IPS DF 6.9 (cell line): ENCODE data around the gene RPL3.

Source experiments
- DNase-seq: peaks from one replicate; pipeline ENCODE4 v3.0.0-alpha.2; 2013; ENCODE audit warnings: low read depth, low spot score
- H3K27ac ChIP-seq: one replicate; pipeline ENCODE4 v1.5.1; 2013; ENCODE audit warnings: low read length, control low read depth
- H3K27me3 ChIP-seq: 2 replicates; pipeline ENCODE4 v1.6.1; 2013; ENCODE audit warnings: mild to moderate bottlenecking, low read length; ENCODE audit not compliant: control insufficient read depth, insufficient read depth
- H3K36me3 ChIP-seq: 2 replicates; pipeline ENCODE4 v1.6.1; 2013; ENCODE audit warnings: low read length; ENCODE audit not compliant: control insufficient read depth, insufficient read depth
- H3K4me1 ChIP-seq: 2 replicates; pipeline ENCODE4 v1.6.1; 2013; ENCODE audit warnings: low read length; ENCODE audit not compliant: control insufficient read depth, insufficient read depth
- H3K4me3 ChIP-seq: 2 replicates; pipeline ENCODE4 v1.5.1; 2013; ENCODE audit warnings: mild to moderate bottlenecking, low read length
- H3K9me3 ChIP-seq: 2 replicates; pipeline ENCODE4 v1.6.1; 2013; ENCODE audit warnings: low read length, inconsistent platforms; ENCODE audit not compliant: control insufficient read depth, insufficient read depth
- WGBS: extraction: QIAGEN DNeasy Blood & Tissue Kit; methylation state at CpG from one replicate; pipeline ENCODE4 v1.1.7; 2013; ENCODE audit warnings: mixed read lengths, missing lambda C conversion rate; ENCODE audit not compliant: insufficient read length, insufficient coverage; 5-methylcytosine and 5-hydroxymethylcytosine counted together

Gene RPL3

DNA sequence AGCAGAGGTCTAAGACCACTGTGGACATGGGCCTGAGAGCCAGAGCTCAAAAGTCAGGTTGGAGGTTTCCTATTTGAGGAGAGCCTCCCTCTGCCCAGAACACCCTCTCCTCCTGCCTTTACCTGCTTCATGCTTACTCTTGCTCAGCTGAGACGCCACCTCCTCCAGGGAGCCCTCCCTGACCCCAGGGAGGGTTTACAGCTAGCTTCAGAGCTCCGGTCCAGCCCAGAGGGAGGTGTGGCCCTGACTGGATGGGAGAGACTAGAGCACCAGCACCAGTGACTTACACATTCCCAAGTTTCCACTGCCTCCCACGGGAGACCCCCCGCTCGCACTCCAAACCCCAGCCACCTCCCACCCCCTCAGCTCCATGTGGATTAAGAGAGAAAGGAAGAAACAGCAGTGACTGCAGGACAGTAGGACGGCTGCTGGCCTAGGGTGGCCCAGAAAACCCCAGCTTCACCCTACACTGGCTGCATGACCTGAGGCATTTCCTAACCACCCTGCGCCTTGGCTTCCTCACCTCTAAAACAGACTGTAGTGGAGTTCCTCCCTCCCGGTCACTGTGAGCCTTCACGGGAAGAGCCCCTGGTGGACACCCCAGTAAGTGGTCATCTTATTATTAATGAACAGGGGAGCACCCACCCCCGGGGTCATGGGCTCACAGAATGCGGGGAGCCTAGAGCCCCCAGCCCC lies 50.2 kb downstream of the RPL3 start:
- H3K4me3 ChIP-seq: no peak overlapping the region
- H3K27ac ChIP-seq: no peak overlapping the region
- WGBS: no CpG with 5 or more reads among the region's 11 CpGs
- no peaks in the 10 kb centered on the region for H3K9me3 ChIP-seq
- no peaks in the 10 kb centered on the region for H3K27me3 ChIP-seq
- H3K36me3 ChIP-seq: no peaks in the 10 kb centered on the region
- no peaks in the 10 kb centered on the region for H3K4me1 ChIP-seq
- no peak for DNase-seq

- H3K36me3 ChIP-seq: no peaks in the 10 kb centered on the region
- WGBS: no CpG with 5 or more reads among the region's 7 CpGs
- no peak overlapping the region for H3K4me3 ChIP-seq
- no peak for DNase-seq
- H3K27me3 ChIP-seq: no peaks in the 10 kb centered on the region
- H3K9me3 ChIP-seq: no peaks in the 10 kb centered on the region
- no peaks in the 10 kb centered on the region for H3K4me1 ChIP-seq
- H3K27ac ChIP-seq: no peak overlapping the region
Observed at GRCh38 chr22:39268645-39269044, 50.8 kb downstream of the RPL3 start.

DNA sequence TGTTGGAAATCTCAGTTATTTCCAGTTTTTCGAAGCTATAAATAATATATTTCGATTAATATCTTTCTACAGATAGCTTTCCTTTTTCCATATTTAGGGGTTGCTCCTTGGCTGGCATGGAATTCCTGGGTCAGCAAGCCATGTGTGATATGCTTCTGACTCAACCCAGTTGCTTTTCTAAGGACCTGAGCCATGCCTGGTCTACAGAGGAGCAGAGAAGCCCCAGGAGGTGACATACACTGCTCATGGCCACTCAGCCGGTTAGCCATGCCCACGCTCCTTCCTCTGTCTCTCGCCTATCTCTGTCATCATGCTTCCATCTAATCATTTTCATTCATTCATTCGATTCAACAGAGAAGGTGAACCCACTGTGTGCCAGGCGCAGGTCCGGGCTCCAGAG lies 51.4 kb downstream of the RPL3 start:
- DNase-seq: no peak
- Histone ChIP-seq H3K27ac (no peak overlapping the region), H3K9me3 (no peaks in the 10 kb centered on the region), H3K4me3 (no peak overlapping the region), H3K4me1 (no peaks in the 10 kb centered on the region), H3K36me3 (no peaks in the 10 kb centered on the region), H3K27me3 (no peaks in the 10 kb centered on the region)
- 100% methylated on average over 2 of the region's 8 CpGs for WGBS

DNA sequence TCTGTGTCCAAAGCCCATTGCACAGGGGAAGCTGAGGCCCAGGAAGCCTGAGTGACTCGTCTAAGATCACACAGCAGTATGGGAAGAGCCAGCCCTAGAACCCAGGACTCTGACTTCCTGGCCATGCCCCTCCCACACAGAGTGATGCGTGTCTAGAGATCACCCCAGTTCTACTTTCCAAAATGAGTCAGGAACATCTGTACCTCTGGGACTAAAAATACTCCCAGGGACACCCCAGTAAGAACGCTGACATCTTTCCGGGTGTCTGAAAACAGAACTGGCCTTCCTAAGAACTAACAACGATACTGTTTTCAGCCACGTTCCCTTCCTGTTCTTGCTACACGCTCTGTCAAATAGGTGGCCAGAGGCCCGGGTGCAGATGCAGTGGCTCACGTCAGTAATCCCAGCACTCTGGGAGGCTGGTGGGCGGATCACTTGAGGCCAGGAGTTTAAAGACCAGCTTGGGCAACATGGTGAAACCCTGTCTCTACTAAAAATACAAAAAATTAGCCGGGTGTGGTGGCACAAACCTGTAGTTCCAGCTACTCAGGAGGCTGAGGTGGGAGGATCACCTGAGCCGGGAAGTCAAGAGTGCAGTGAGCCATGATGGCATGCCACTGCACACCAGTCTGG lies 52.9 kb downstream of the RPL3 start:
- Histone ChIP-seq H3K9me3 (no peaks in the 10 kb centered on the region), H3K4me3 (no peak overlapping the region), H3K27ac (no peak overlapping the region), H3K27me3 (no peaks in the 10 kb centered on the region), H3K36me3 (no peaks in the 10 kb centered on the region), H3K4me1 (no peaks in the 10 kb centered on the region)
- no peak for DNase-seq
- no CpG with 5 or more reads among the region's 12 CpGs for WGBS

- Histone ChIP-seq H3K27me3 (no peaks in the 10 kb centered on the region), H3K27ac (no peak overlapping the region), H3K4me3 (no peak overlapping the region), H3K4me1 (no peaks in the 10 kb centered on the region), H3K36me3 (no peaks in the 10 kb centered on the region), H3K9me3 (no peaks in the 10 kb centered on the region)
- no peak for DNase-seq
- WGBS: no CpG with 5 or more reads among the region's 23 CpGs
Observed at GRCh38 chr22:39265143-39265886, 54.1 kb downstream of the RPL3 start.

- H3K27me3 ChIP-seq: no peaks in the 10 kb centered on the region
- no peaks in the 10 kb centered on the region for H3K9me3 ChIP-seq
- H3K4me1 ChIP-seq: no peaks in the 10 kb centered on the region
- H3K27ac ChIP-seq: no peak overlapping the region
- DNase-seq: no peak
- H3K36me3 ChIP-seq: no peaks in the 10 kb centered on the region
- WGBS: no CpG with 5 or more reads among the region's 13 CpGs
- no peak overlapping the region for H3K4me3 ChIP-seq
Observed at GRCh38 chr22:39264349-39265038, 54.9 kb downstream of the RPL3 start.

DNA sequence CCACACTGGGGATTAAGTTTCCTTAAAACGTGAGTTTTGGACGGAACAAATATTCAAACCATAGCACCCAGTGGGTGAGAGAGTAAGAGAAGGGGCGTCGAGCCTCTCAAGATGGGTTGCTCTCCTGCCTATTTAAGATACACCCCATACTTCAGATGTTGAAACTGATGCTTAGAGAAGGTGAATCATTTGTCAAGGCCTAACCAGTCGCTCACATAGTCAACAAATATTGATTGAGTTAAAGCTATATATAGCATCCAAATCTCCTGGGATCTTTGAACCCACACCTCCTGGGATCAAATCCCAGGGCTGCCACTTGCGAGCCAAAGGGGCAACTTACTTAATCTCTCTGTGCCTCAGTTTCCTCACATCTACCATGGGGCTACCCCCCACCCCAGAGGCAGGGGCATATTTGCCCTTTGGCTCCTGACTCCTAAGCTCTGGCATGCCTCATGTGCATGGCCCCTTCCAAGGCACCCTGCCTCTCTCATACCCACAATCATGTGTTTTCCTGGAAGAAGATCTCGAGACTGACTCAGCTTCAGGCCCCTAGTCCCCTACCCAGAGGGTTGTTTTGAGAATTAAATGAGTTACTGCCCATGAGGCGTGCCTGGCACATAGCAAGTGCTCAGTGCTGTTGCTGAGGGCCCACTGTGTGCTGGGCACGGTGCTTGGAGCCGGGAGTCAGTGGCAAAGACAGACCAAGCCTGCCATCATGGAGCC lies 55.6 kb downstream of the RPL3 start:
- Histone ChIP-seq H3K27me3 (no peaks in the 10 kb centered on the region), H3K27ac (no peak overlapping the region), H3K9me3 (no peaks in the 10 kb centered on the region), H3K4me3 (no peak overlapping the region), H3K4me1 (no peaks in the 10 kb centered on the region), H3K36me3 (no peaks in the 10 kb centered on the region)
- no CpG with 5 or more reads among the region's 10 CpGs for WGBS
- no peak for DNase-seq
